T-cell (primary cell): Measurements from ENCODE around the gene ZNF490. TPM values are rescaled to one million over a fixed set of nuclear protein-coding genes. Genes with fewer than 3 reads are reported as not detected.

Experiments
- ATAC-seq, 4 experiments: fragments of 200-7000 bp in 3 of 4; fragments of 150-1000 bp in 1 of 4; cut with Tn5 transposase; replicated peaks in 1 of 4; 1 replicate in 3 of 4; 2 replicates in 1 of 4; pipeline ENCODE4 v1.10.0; 2021; ENCODE audit warnings: moderate library complexity in 3 of 4, mild to moderate bottlenecking in 2 of 4, moderate number of reproducible peaks in 1 of 4
- CTCF ChIA-PET, 2 donors: fragments of 300-600 bp; sonication (Branson Sonifier 250); formaldehyde crosslinking; loops; one replicate each; lab custom pipeline; 2022; ENCODE audit warnings: antibody characterized with exemption in 2 of 2; lab: Charles Lee
- POLR2A ChIA-PET, 2 donors: fragments of 300-600 bp; sonication (Branson Sonifier 250); formaldehyde crosslinking; loops; one replicate each; lab custom pipeline; 2022; ENCODE audit warnings: antibody characterized with exemption in 2 of 2; lab: Charles Lee
- DNase-seq, 35 experiments: peaks; one replicate each; pipeline versions ENCODE4 v3.0.0 to v3.0.0-alpha.2; 2013 to 2023
- H3K27ac ChIP-seq: one replicate; pipeline ENCODE4 v1.5.1; 2013; ENCODE audit warnings: low read length
- H3K27me3 ChIP-seq, 2 experiments: replicated peaks in 1 of 2; 1 replicate in 1 of 2; 2 replicates in 1 of 2; pipeline versions ENCODE4 v1.6.1 to v1.7.0; 2013; ENCODE audit warnings: low read length in 1 of 2, mixed read lengths in 1 of 2; ENCODE audit not compliant: control insufficient read depth in 2 of 2, insufficient read depth in 2 of 2; ENCODE audit errors: extremely low read depth in 1 of 2
- H3K36me3 ChIP-seq, 2 donors: 1 replicate in 1 of 2; 2 replicates in 1 of 2; pipeline versions ENCODE4 v1.6.1 to v1.7.0; 2013; ENCODE audit warnings: low read length in 1 of 2; ENCODE audit not compliant: control insufficient read depth in 2 of 2, insufficient read depth in 1 of 2; ENCODE audit errors: extremely low read depth in 1 of 2
- H3K4me1 ChIP-seq, 2 experiments: 1 replicate in 1 of 2; 2 replicates in 1 of 2; pipeline versions ENCODE4 v1.6.1 to v1.7.0; 2013; ENCODE audit warnings: low read length in 2 of 2, mixed read lengths in 1 of 2; ENCODE audit not compliant: insufficient read depth in 2 of 2, control insufficient read depth in 1 of 2; ENCODE audit errors: extremely low read depth in 1 of 2
- H3K4me3 ChIP-seq, 2 donors: 1 replicate in 1 of 2; 2 replicates in 1 of 2; pipeline versions ENCODE4 v1.5.1 to v1.7.0; 2013; ENCODE audit warnings: mild to moderate bottlenecking in 2 of 2, low read length in 1 of 2, moderate library complexity in 1 of 2; ENCODE audit not compliant: control insufficient read depth in 1 of 2; ENCODE audit errors: extremely low read depth in 1 of 2
- H3K9me3 ChIP-seq: 2 replicates; pipeline ENCODE4 v1.7.0; 2013
- H3K27ac Mint-ChIP-seq, 2 donors: one replicate each; pipeline ENCODE4 v1.8.0; 2020 to 2021; ENCODE audit warnings: mild to moderate bottlenecking in 2 of 2, mixed read lengths in 2 of 2
- H3K27me3 Mint-ChIP-seq, 2 donors: one replicate each; pipeline ENCODE4 v1.8.0; 2021 to 2022; ENCODE audit warnings: mixed read lengths in 2 of 2
- H3K36me3 Mint-ChIP-seq: one replicate; pipeline ENCODE4 v1.8.0; 2021; ENCODE audit warnings: mixed read lengths
- H3K4me1 Mint-ChIP-seq, 3 donors: one replicate each; pipeline ENCODE4 v1.8.0; 2020 to 2022; ENCODE audit warnings: mixed read lengths in 3 of 3, mild to moderate bottlenecking in 1 of 3
- H3K4me3 Mint-ChIP-seq, 3 donors: one replicate each; pipeline ENCODE4 v1.8.0; 2020 to 2022; ENCODE audit warnings: mild to moderate bottlenecking in 3 of 3, mixed read lengths in 3 of 3, moderate library complexity in 3 of 3
- H3K9me3 Mint-ChIP-seq, 3 donors: one replicate each; pipeline ENCODE4 v1.8.0; 2020 to 2022; ENCODE audit warnings: mixed read lengths in 3 of 3
- WGBS: methylation state at CpG from one replicate; pipeline ENCODE4 v1.1.5; 2013; ENCODE audit warnings: missing lambda C conversion rate; ENCODE audit not compliant: insufficient coverage; 5-methylcytosine and 5-hydroxymethylcytosine counted together
- total RNA-seq, 35 experiments: library from RNA in 6 of 35; stranded (reverse) in 6 of 35; fragments of 120-200 nt in 1 of 35; gene quantifications; one replicate each; pipeline versions ENCODE4 v1.2.1 to v1.2.4 and lab custom pipeline; 2013 to 2026

Gene ZNF490
- total RNA-seq, 5 donors from 2014 or later (not counting 1 experiment from before 2014, with no cell fraction given), result 11.8 to 14.0 (median 12.4) TPM

GRCh38 chr19:12545267-12545666 lies 65.3 kb downstream of the ZNF490 start:
- 98% methylated on average over 5 of the region's 8 CpGs for WGBS
- H3K36me3 Mint-ChIP-seq, result peaks cover 46% of the 10 kb centered on the region
- H3K27me3 ChIP-seq, result no peaks in the 10 kb centered on the region
- DNase-seq (no peak), ATAC-seq (no peak)
- peak overlapping the region; percentile 51 to 69 for H3K27ac Mint-ChIP-seq
- H3K9me3 ChIP-seq, result no peaks in the 10 kb centered on the region
- peaks cover 7 to 30% of the 10 kb centered on the region in 2 experiments for H3K4me1 ChIP-seq
- peaks cover 3 to 9% of the 10 kb centered on the region in 2 donors for H3K36me3 ChIP-seq
- peak overlapping the region in 1 of 3 donors; percentile 49 for H3K4me3 Mint-ChIP-seq
- no peak overlapping the region for H3K27ac ChIP-seq
- H3K4me3 ChIP-seq, result no peak overlapping the region
- H3K27me3 Mint-ChIP-seq, result no peaks in the 10 kb centered on the region
- peaks cover 0 to 4% (median 0%) of the 10 kb centered on the region in 3 donors for H3K9me3 Mint-ChIP-seq
- H3K4me1 Mint-ChIP-seq, result peaks cover 51 to 55% (median 53%) of the 10 kb centered on the region in 3 donors
- ChIA-PET POLR2A (no interaction called here), CTCF (interaction anchor here in 1 of 2 donors (0.5 to 0.7 kb wide), 2 partner anchors 49 to 104 kb away, joined by 3 read pairs; partner anchors contain the start of gene ZNF443)

- no peak overlapping the region for H3K27ac ChIP-seq
- Mint-ChIP-seq H3K36me3 (peaks cover 48% of the 10 kb centered on the region), H3K9me3 (peaks cover 0 to 4% (median 0%) of the 10 kb centered on the region in 3 donors), H3K4me3 (no peak overlapping the region), H3K27me3 (no peaks in the 10 kb centered on the region), H3K4me1 (peaks cover 49 to 54% (median 51%) of the 10 kb centered on the region in 3 donors), H3K27ac (peak overlapping the region in 1 of 2 donors; percentile 29)
- peaks cover under 1 to 12% of the 10 kb centered on the region in 2 donors for H3K36me3 ChIP-seq
- ATAC-seq (peak in 1 of 4 experiments; percentile 16), DNase-seq (no peak)
- peaks cover 3 to 22% of the 10 kb centered on the region in 2 experiments for H3K4me1 ChIP-seq
- no peaks in the 10 kb centered on the region for H3K9me3 ChIP-seq
- no peak overlapping the region for H3K4me3 ChIP-seq
- H3K27me3 ChIP-seq, result no peaks in the 10 kb centered on the region
- WGBS, result 80% methylated on average over 3 of the region's 5 CpGs
- POLR2A ChIA-PET, result no interaction called here
- CTCF ChIA-PET, result interaction anchor here in 1 of 2 donors (0.5 kb wide), 1 partner anchor 104 kb away, joined by 3 read pairs; the partner anchor contains the start of gene ZNF443
These were observed 66.2 kb downstream of the ZNF490 start for GRCh38 chr19:12544401-12544876.

GRCh38 chr19:12543855-12544254 lies 66.8 kb downstream of the ZNF490 start:
- no peak for ATAC-seq
- ChIA-PET CTCF (no interaction called here), POLR2A (interaction anchor here in 1 of 2 donors (0.7 kb wide), 1 partner anchor 25 kb away, joined by 3 read pairs; no protein-coding TSS in a partner anchor)
- no peaks in the 10 kb centered on the region for H3K27me3 Mint-ChIP-seq
- peaks cover 42% of the 10 kb centered on the region for H3K36me3 Mint-ChIP-seq
- Histone ChIP-seq H3K27me3 (no peaks in the 10 kb centered on the region), H3K27ac (no peak overlapping the region), H3K4me1 (peaks cover 0 to 18% of the 10 kb centered on the region in 2 experiments), H3K36me3 (peaks cover 0 to 8% of the 10 kb centered on the region in 2 donors), H3K9me3 (no peaks in the 10 kb centered on the region), H3K4me3 (no peak overlapping the region)
- WGBS, result no CpG with 5 or more reads among the region's 1 CpG
- H3K4me3 Mint-ChIP-seq, result no peak overlapping the region
- H3K9me3 Mint-ChIP-seq, result peaks cover 0 to 4% (median 0%) of the 10 kb centered on the region in 3 donors
- no peak for DNase-seq
- peak overlapping the region in 1 of 2 donors; percentile 9 for H3K27ac Mint-ChIP-seq
- H3K4me1 Mint-ChIP-seq, result peaks cover 44 to 49% (median 45%) of the 10 kb centered on the region in 3 donors

Other genes starting within 250 kb of the ZNF490 start
- 1 to 10 TPM in 4 of 5 donors, under 1 TPM in 1; 0.98 to 3.8 (median 2.4) TPM for gene ZNF442, start 245.1 kb downstream of the ZNF490 start, total RNA-seq
- gene ZNF799, start 209.5 kb downstream of the ZNF490 start, total RNA-seq, result 1 to 10 TPM; 2.2 to 9.8 (median 8.1) TPM
- gene ZNF443, start 169.8 kb downstream of the ZNF490 start, total RNA-seq, result 1 to 10 TPM; 3.9 to 6.2 (median 4.5) TPM
- gene ZNF709, start 126.0 kb downstream of the ZNF490 start, total RNA-seq, result 1 to 10 TPM; 2.4 to 5.3 (median 5.1) TPM
- 10 to 100 TPM; 14.2 to 21.8 (median 20.8) TPM for gene ZNF564, start 59.3 kb downstream of the ZNF490 start, total RNA-seq
- 10 to 100 TPM; 33.4 to 54.6 (median 43.9) TPM for gene ZNF791, start 107 bp upstream of the ZNF490 start, total RNA-seq
- 100 to 1,000 TPM in 4 of 5 donors, 10 to 100 TPM in 1; 96.0 to 159 (median 149) TPM for gene MAN2B1, start 55.9 kb upstream of the ZNF490 start, total RNA-seq
- gene WDR83, start 56.0 kb upstream of the ZNF490 start, total RNA-seq, result 10 to 100 TPM in 4 of 5 donors, 1 to 10 TPM in 1; 7.7 to 24.3 (median 17.6) TPM
- gene DHPS, start 71.1 kb upstream of the ZNF490 start, total RNA-seq, result 100 to 1,000 TPM; 141 to 195 (median 177) TPM
- not detected for gene GNG14, start 77.2 kb upstream of the ZNF490 start, total RNA-seq
- gene FBXW9, start 85.8 kb upstream of the ZNF490 start, total RNA-seq, result 1 to 10 TPM; 3.4 to 6.2 (median 4.7) TPM
- 10 to 100 TPM; 53.7 to 78.8 (median 62.6) TPM for gene TNPO2, start 113.1 kb upstream of the ZNF490 start, total RNA-seq
- gene TRIR, start 123.9 kb upstream of the ZNF490 start, total RNA-seq, result 100 to 1,000 TPM; 167 to 256 (median 254) TPM
- 10 to 100 TPM; 24.6 to 39.3 (median 34.1) TPM for gene GET3, start 126.7 kb upstream of the ZNF490 start, total RNA-seq
- under 1 TPM in 1 of 5 donors, not detected in 4; 0.16 TPM for gene BEST2, start 141.0 kb upstream of the ZNF490 start, total RNA-seq
- gene HOOK2, start 164.7 kb upstream of the ZNF490 start, total RNA-seq, result 10 to 100 TPM; 19.7 to 26.6 (median 22.8) TPM
- gene JUNB, start 180.7 kb upstream of the ZNF490 start, total RNA-seq, result 1,000 to 10,000 TPM in 2 of 5 donors, 100 to 1,000 TPM in 3; 117 to 2,289 (median 138) TPM
- gene PRDX2, start 191.0 kb upstream of the ZNF490 start, total RNA-seq, result 100 to 1,000 TPM in 3 of 5 donors, 10 to 100 TPM in 2; 94.5 to 150 (median 134) TPM
- gene THSD8, start 191.3 kb upstream of the ZNF490 start, total RNA-seq, result 1 to 10 TPM in 1 of 5 donors, under 1 TPM in 3, not detected in 1; 0.63 to 2.4 (median 0.97) TPM
- 10 to 100 TPM in 3 of 5 donors, 1 to 10 TPM in 2; 4.7 to 18.0 (median 15.0) TPM for gene RNASEH2A, start 195.8 kb upstream of the ZNF490 start, total RNA-seq
- gene RTBDN, start 223.8 kb upstream of the ZNF490 start, total RNA-seq, result not detected
- gene MAST1, start 227.7 kb upstream of the ZNF490 start, total RNA-seq, result under 1 TPM; 0.29 to 0.75 (median 0.43) TPM